GM21367 (cell line): ENCODE results near the gene UBA52.
"Not testable (repeated sequence)": the region's sequence is repeated elsewhere in the genome, so short reads cannot be mapped to it uniquely, and the experiment has no call there.

ENCODE experiments used
- ATAC-seq: cut with Tn5 transposase; IDR thresholded peaks from one replicate; pipeline ENCODE4 v1.9.1; 2021; ENCODE audit not compliant: unreplicated experiment

Gene UBA52

DNA sequence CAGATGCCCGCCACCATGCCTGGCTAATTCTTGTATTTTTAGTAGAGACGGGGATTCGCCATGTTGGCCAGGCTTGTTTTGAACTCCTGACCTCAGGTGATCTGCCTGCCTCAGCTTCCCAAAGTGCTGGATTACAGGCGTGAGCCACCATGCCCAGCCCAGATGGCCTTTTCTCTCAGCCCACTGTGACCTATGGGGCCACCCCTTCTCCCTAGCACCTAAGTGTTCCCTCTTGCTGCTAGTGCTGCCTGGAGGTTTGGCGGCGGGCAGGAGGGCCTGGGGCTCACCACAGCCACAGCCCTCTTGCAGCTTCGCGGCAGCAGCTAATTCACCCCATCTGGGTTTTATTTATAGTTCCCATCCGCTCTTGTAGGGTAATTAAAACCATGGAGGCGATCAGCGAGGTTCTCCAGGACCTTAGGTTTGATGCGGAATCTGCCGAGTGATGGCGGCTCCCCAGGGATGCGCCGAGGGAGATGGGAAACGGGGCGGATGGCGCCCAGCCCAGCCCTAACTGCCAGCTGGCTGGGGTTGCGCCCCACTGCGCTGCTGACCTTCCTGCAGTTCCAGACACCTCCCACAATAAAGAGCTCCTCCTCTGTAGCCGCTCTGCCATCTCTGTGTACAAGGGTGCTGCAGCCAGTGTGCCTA is 20.2 kb downstream of the UBA52 start:
- ATAC-seq: no peak

DNA sequence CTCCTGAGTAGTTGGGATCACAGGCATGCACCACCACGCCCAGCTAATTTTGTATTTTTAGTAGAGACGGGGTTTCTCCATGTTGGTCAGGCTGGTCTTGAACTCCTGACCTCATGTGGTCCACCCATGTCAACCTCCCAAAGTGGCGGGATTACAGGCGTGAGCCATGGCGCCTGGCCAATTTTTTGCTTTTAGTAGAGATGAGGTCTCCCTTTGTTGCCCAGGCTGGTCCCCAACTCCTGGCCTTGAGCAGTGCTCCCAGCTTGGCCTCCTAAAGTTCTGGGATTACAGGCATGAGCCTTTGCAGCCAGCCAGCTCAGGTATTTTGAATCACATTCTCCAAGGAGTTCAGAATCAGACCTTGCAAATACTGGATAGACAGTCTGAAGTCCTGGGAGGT is 21.1 kb downstream of the UBA52 start:
- ATAC-seq: not testable (repeated sequence)

DNA sequence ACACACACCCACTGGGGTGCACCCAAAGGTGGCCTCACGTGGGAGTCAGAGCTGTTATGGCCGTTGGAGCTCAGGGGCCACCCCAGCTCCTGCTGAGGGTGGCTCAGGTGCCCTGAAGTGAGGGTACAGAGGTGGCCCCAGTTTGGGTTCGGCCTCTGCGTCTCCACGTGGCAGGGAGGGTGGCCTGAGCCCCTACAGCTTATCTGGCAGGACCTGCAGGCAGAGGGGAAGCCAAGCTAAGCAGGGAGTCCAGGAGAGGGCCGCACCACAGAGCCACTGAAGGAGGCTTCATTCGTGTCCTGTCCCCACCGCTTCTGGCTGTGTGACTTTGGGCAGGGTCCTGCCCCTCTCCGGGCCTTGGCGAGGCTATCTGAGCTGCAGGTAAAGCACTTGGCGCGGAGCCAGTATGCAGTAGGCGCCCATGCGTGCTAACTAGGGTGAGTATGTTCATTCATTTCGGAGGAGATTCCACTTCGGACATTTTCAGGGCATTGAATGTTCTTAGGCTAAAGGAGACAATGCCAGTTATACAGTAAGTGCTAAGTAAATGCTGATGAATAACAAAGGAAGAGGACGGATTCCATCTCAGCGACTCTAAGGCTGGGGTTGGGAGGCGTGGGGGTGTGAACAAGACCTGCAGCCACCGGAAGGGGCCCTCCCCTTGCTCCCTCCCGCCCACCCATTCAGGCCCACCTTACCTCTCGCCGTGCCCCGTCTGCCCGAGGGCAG is 21.9 kb downstream of the UBA52 start:
- no peak for ATAC-seq

DNA sequence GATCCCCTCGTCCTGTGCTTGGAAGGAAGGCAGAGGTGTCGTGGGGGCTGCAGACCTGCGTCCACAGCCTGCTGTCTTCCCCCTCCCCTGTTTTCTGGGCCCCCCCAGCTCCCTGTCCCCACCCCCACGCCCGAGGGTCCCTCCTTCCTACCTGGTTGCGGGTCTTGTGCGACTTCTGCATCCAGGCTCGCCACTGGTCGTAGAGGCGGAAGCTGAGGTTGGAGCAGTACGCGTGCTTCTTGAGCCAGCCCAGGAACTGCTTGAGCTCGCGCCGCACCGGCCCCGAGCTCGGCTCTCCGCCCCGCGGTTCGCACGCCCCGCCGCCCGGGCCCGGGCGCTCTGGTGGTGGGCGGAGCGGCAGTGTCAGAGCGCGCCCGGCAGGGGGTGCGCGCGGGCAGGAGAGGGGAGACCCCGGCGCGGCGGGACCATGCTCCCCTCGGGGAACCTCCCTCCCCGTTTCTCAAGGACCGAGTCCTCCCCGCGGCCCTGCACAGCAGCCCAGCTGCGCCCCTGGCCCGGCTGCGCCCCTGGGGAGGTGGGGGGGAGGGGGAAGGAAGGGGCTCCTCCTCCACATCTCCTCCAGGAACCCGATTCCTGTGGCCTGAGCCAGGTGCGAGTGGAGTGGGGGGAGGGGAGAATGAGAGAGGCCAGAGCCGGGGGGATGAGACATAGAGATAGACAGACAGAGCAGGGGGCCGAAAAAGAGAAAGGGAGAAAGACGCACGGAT is 22.6 kb downstream of the UBA52 start:
- ATAC-seq: no peak

DNA sequence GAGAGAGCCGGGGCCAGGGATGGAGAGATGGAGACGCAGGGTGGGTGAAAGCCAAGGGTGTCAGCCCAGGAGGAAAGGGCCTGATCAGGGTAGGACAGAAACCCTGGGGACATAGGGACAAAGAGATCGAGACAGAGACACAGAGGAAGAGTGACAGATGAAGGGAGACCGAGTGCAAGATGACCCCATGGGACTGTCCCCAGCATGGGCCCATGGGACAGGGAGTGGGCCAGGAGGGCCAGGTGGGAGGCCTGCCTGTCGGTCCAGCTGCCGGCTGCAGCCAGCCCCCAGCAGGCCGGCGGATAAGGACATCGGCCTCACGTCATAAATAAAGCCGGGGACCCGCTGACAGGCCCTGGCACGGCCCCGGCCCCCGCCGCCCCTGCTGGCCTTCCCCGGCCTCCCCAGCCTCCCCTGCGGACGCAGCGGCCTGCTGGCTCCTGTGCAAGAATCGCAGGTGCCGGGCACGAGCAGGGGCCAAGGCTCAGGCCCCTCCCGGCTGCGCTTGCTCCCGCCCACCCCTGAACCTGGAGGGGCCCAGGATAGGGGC is 23.2 kb downstream of the UBA52 start:
- no peak for ATAC-seq

DNA sequence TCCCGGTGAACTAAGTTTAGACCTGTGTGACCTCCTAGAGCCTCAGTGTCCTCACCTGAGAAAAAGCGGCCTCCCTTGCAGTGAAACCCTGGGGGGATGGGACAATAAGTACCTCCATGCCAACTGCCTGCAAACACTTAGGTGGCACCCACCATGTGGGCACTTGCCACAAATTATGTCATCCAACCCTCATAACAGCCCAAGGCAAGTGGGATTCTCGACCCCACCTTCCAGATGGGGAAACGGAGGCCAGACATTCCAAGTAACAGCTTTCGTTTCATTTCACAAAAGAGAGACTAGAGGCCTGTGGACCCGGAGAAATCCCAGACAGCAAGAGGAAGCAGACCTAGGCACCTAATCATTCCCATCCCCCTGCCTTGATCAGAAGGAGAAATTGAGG is 23.8 kb downstream of the UBA52 start:
- no peak for ATAC-seq

DNA sequence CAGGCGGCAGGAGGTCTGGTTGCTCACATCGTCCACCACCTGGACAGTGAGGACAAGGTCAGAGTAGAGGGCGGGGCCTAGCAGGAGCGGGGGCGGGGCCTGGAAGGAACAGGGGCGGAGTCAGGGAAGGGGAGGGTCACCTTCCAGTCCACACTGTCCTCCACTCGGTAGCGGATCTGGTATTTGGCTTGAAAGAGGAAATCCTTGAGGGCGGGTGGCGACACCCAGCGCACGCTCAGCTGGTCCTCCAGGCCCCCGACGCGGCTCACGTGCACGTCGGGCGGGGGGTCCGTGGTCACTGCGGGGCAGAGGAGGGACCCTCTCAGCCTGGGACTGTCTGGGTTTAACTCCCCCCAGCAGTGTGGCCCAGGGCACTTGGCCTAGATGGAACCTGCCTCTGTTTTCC is 25.1 kb downstream of the UBA52 start:
- no peak for ATAC-seq

DNA sequence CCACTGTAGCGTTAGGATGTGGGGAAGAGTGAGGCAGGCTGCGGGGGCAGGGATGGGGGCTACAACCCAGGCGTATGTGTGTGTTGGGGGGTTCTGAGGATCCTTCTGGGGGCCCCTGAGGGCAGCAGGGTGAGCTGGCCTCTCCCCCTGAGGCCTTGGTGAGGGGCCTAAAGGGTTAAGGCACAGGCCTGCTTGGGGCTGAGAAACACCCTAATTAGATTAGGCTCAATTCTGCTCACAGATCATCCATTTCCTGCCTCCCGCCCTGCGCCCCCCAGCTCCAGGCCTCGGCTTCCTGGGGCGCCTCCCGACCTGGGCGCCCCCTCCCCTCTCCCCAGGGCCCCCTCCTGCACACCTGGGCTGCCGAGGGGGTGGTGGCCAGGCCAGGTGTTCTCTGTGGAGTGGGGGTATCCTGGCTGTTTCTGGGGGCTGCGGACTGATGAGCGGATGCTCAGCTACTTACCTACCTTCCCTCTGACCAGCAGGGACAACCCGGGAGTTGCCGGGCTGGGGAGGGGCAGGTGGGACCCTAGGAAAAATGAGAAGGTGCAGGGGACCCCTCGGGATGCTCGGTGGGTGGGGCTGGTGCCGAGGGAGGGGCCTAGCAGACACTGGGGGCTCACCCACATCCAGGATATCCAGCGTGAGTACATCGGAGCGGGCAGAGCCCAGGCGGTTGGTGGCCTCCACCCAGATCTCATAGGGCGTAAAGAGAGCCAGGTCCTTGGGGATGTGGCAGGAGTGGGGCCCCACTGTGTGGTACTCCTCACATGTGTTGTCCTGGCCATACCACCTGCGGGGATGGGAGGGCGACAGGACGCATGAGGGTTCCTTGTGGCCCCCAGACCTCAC is 26.4 kb downstream of the UBA52 start:
- no peak for ATAC-seq

DNA sequence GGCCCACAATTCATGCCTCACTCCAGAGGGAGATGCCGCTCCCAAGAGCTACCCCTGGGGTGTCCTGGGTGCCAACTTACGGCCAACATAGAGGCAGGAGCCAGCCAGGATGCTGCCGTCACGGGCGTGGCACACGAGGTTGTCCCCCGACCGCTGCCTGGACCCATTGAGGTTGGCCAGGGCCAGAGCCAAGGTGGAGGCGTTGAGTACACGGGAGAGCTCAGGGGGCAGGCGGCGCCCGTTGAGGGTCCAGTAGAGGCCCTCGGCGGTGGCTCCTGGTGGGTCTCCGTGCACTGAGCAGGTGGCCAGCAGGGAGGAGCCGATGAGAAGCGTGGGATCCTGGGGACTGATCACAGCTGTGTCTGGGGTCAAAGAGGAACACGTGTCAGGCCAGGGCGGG is 27.8 kb downstream of the UBA52 start:
- no peak for ATAC-seq

DNA sequence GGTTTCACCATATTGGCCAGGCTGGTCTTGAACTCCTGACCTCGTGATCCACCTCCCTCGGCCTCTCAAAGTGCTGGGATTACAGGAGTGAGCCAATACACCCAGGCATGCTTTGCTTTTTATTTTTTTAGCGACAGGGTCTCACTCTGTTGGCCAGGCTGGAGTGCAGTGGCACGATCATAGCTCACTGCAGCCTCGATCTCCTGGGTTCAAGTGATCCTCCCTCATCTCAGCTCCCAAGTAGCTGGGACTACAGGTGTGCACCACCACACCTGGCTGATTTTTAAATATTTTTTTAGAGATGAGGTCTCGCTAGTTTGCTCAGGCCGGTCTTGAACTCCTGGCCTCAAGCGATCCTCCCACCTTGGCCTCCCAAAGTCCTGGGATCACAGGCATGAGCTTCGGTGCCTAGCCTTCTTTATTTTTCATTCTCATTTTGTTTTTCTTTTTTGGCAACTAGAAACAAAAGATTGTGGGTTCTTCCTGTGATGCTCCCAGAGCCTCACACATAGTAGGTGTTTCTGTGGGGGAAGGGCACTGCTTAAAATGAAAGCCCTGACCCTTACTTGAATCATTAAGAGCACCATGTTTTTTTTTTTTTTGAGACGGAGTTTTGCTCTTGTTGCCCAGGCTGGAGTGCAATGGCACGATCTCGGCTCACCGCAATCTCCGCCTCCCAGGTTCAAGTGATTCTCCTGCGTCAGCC is 29.2 kb downstream of the UBA52 start:
- ATAC-seq: not testable (repeated sequence)

DNA sequence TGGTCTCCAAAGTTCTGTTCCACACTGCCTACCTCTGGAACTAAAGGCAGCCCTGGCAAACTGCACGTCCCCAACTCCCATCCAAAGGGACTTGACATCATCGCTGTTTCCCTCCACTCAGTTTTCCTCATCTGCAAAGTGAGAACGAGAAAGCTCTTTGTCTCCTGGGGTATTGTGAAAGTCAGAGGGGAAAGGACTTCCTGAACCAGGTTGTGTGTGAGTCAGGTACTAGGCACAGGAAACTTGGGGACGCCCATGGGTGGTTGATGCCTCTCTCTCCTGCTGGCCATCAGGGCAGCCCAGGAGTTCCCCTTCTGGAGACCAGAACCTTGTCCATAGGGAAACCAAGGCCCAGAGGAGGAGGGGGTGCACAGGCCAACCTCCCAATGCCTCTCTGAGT is 30.2 kb downstream of the UBA52 start:
- no peak for ATAC-seq

DNA sequence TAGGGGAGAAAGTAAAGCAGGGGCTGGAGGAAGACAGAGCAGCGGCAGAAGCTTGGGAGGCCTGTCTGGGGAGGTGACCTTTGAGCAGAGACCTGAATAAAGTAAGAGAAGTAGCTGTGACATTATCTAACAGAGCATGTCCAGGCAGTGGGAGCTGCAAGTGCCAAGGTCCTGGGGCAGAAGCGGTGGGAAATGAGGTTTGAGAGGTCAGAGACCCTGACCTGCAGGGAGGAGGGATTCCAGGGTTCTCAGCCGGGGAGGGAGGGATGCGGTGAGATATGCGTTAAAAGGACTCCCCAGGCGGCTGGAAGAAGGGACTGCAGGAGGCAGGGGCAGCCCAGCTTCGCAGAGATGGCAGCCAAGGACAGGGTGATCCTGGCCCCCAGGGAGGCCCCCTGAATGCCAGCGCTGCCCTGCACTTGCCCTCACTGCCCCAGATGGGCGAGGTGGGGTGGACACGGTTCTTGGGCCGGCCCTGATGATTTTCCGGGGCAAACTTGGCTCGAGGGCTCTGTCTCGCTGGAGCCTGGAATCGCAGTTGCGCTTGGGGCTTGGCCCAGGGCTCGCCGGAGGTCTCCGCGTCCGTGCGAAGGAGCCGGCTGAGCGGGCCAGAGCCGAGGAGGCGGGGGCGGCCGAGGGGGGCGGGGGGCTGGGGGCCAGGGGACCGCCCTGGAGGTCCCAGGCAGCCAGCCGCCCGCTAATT is 31.7 kb downstream of the UBA52 start:
- no peak for ATAC-seq

DNA sequence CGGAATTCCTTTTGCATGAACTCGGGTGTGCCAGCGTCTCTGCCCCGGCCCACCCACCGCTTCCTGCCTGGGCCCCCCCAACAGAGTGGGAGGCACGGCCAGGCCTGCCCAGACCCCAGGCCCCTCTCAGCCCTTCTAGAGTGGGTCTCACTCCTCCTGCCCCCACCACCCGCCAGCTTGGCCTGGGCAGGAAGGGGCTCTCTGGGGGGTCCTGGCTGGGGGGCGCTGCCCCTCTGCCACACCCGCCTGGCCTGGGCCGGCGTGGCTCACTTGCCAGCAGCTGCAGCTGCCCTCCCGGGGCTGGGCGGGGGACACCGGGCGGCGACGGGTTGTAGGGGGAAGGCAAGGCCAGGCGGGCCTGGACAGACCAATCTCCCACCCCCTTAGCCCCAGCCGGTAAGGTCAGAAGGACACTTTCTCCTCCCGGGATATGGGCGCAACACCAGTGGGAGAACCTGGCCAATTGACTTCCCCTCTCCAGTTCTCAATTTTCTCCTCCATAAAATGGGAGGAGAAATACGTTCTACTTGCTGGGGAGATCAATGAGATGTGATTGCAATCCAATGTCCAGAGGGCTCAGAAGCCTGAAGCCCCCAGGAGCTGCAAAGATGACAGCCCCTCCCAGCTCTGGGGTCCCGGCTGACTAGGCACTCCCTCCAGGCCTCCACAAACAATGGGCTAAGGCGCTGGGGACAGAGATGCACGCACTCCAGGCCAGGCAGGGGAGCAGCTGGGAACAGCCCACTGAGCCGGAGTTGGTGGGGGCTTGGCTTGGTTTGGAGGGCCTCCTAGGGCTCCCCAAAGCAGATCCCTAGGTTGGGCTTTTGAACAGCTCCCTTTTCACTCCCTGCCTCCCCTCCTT is 32.5 kb downstream of the UBA52 start:
- no peak for ATAC-seq

DNA sequence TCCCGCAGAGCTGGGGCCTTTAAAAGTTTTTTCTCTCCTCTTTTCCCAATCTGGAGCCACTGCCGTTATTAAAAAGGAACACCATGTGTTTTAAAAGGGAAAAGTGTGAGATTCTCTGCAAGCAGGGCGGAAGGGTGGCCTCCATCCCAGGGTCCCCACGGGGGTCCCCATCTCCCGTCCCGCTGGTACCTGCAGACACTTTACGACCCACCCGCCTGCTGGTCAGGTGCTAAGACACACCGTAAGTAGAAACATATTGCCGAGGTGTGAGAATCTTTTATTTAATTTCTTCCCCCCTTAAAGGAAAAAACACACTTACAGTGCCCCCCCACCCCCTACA is 33.1 kb downstream of the UBA52 start:
- no peak for ATAC-seq

DNA sequence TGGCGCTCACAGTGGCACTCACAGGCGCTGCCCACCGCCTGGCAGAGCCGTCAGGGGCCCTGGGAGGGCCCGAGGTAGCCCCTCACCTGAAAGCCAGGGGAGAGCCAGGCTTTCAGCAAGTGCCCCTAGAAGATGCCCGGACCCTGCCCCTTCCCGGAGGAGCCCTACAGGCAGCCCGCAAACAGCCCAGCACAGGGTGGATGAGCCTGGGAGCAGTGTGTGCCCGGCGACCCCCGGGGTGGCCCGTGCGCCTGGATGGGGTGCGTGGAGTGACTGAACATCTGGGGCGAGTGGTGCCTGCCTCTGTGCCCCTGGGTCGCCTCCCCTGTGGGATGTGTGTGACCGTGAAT is 33.5 kb downstream of the UBA52 start:
- ATAC-seq: no peak

DNA sequence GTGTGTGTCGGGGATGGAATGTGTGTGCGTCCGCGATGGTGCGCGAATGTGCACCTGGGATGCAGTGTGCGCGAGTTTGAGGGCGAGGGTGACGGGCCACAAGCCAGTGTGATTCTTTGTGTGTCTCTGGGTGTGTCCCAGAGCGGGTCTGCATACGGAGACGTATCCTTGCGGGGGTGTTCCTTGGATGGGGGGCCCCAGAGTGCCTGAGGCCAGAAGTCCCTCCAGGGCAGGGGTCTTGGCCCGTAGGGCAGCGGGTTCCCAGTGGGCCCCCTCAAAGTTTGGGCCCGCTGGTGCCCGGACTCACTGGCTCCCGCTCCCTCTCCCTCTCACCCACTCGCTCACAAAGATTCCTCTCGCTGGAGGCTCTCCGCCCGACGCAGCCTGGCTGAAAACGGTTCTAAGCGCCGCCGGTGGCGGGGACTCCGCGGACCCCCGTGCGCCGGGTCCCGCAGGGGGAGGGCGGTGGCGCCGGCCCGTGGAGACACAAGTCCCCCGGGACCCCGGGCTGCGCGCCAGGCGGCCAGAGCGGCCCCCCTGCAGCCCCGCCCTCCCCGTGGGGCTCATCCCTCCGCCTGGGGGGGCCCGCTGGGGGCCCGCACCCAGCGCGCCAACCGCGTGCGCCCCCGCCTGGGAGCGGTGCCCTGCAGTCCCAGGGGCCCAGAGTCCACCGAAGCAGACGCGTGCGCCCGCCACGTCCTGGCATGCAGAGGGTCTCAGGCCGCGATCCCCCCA is 34.1 kb downstream of the UBA52 start:
- ATAC-seq: no peak

DNA sequence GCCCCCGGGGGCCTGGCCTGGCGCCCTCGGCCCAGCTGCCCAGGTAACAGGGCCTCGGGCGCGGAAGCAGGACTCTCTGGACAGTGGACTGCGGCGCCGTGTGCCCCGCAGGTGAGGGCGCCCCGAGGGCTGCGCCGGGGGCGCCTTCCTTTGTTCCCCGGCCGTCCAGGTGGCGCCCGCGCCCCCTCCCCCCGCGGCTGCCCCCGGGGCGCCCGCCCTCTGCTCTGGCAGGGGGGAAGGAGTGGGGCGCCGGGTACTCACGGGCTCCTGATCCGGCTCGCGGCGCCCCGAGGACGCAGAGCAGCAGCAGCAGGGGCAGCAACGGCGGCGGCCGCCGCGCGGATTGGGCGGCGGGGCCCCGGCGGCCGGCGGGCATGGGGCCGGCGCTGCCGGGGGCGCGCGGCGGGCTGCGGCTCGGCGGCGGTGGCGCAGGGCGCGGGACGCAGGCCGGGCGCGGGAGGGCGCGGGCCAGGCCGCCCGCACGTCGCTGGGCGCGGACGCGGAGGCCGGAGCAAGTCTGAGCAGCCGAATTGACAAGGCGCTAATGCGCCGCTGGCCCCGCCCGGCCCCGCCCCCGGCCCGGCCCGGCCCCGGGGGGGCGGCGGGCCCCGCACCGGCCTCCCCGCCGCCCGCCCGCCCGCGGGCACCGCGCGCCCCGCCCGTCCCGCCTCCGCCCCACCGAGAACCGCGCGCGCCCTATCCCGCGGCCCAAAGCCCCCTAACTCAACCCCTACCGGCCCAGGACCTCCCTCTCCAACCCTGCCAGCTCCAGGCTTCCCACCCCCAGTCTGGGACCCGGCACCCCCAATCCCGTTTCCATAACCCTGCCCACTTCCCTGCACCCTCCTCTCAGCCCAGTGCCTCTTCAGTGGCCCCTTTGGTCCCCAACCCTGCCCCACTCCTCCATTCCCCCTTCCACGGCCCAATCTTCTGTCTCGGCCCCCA is 34.9 kb downstream of the UBA52 start, which contains the start of gene CRLF1:
CRLF1 (minus strand) TSS at position 519 of the 945 bp plus-strand sequence; CDS start at position 376, 143 bp downstream.
- ATAC-seq: no peak
